Peyer's patch (tissue), 4 donors: ENCODE results near the gene DPYD. TPM values are rescaled to one million over a fixed set of nuclear protein-coding genes. Genes with fewer than 3 reads are reported as not detected.

ENCODE experiments used
- DNase-seq, 3 donors: peaks; one replicate each; pipeline ENCODE4 v3.0.0-alpha.2; 2017 to 2019
- H3K27ac ChIP-seq, 4 donors: fragments of 200-600 bp; sonication (generic); one replicate each; pipeline ENCODE4 v1.5.1; 2016 to 2019
- H3K27me3 ChIP-seq, 2 donors: fragments of 200-600 bp; sonication (generic); one replicate each; pipeline ENCODE4 v1.5.1; 2019
- H3K36me3 ChIP-seq, 3 donors: fragments of 200-600 bp; sonication (generic); one replicate each; pipeline ENCODE4 v1.5.1; 2016 to 2019
- H3K4me1 ChIP-seq, 4 donors: fragments of 200-600 bp; sonication (generic); one replicate each; pipeline ENCODE4 v1.5.1; 2016 to 2019
- H3K4me3 ChIP-seq, 4 donors: fragments of 200-600 bp; sonication (generic); 1 replicate in 3 of 4; 2 replicates in 1 of 4; pipeline ENCODE4 v1.5.1; 2016 to 2019; ENCODE audit warnings: mild to moderate bottlenecking in 1 of 4
- H3K9me3 ChIP-seq, 4 donors: fragments of 200-600 bp; sonication (generic); one replicate each; pipeline ENCODE4 v1.5.1; 2016 to 2019; ENCODE audit warnings: mild to moderate bottlenecking in 1 of 4
- POLR2A ChIP-seq, 2 donors: fragments of 450-650 bp; IDR thresholded peaks; one replicate each; pipeline ENCODE4 v1.5.1; 2017; ENCODE audit warnings: antibody characterized with exemption in 2 of 2, mild to moderate bottlenecking in 2 of 2, moderate library complexity in 2 of 2
- total RNA-seq, 4 donors: library from RNA; depleted of rRNA; stranded (reverse); fragments of >200 nt; gene quantifications; one replicate each; pipeline ENCODE4 v1.1.0, GENCODE V29; 2016
- TF ChIP-seq, protein P1 (sequence below), 6 experiments: fragments of 450-650 bp in 4 of 6; fragments of 200-600 bp in 2 of 6; sonication (generic) in 1 of 6; IDR thresholded peaks; one replicate each; pipeline ENCODE4 v1.5.1; 2017 to 2019; ENCODE audit warnings: antibody characterized with exemption in 6 of 6, mild to moderate bottlenecking in 3 of 6, moderate library complexity in 1 of 6

DPYD gene
- total RNA-seq, 4 donors from 2014 or later = 30.8 to 39.7 (median 36.4) TPM

GRCh38 chr1:97277891-97278654 is 642.8 kb downstream of the DPYD start:
- Histone ChIP-seq H3K36me3 (no peaks in the 10 kb centered on the region), H3K4me1 (no peaks in the 10 kb centered on the region), H3K27me3 (no peaks in the 10 kb centered on the region), H3K9me3 (no peaks in the 10 kb centered on the region), H3K4me3 (no peak overlapping the region), H3K27ac (peak overlapping the region in 2 of 4 donors; percentile 56 to 60)
- DNase-seq = no peak
- no peak for TF ChIP-seq POLR2A (IDR thresholded peaks at IDR 0.05)
- TF ChIP-seq, protein P1, sequence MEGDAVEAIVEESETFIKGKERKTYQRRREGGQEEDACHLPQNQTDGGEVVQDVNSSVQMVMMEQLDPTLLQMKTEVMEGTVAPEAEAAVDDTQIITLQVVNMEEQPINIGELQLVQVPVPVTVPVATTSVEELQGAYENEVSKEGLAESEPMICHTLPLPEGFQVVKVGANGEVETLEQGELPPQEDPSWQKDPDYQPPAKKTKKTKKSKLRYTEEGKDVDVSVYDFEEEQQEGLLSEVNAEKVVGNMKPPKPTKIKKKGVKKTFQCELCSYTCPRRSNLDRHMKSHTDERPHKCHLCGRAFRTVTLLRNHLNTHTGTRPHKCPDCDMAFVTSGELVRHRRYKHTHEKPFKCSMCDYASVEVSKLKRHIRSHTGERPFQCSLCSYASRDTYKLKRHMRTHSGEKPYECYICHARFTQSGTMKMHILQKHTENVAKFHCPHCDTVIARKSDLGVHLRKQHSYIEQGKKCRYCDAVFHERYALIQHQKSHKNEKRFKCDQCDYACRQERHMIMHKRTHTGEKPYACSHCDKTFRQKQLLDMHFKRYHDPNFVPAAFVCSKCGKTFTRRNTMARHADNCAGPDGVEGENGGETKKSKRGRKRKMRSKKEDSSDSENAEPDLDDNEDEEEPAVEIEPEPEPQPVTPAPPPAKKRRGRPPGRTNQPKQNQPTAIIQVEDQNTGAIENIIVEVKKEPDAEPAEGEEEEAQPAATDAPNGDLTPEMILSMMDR (IDR thresholded peaks at IDR 0.05) = no peak

GRCh38 chr1:97271916-97272788 is 648.7 kb downstream of the DPYD start:
- Histone ChIP-seq H3K4me1 (peaks cover 0 to 8% (median 0%) of the 10 kb centered on the region in 4 donors), H3K27me3 (no peaks in the 10 kb centered on the region), H3K4me3 (no peak overlapping the region), H3K9me3 (no peaks in the 10 kb centered on the region), H3K27ac (no peak overlapping the region), H3K36me3 (no peaks in the 10 kb centered on the region)
- no peak for TF ChIP-seq POLR2A (IDR thresholded peaks at IDR 0.05)
- TF ChIP-seq, protein P1 (IDR thresholded peaks at IDR 0.05) = no peak
- DNase-seq = no peak

- TF ChIP-seq, protein P1 (IDR thresholded peaks at IDR 0.05) = no peak
- no peak for TF ChIP-seq POLR2A (IDR thresholded peaks at IDR 0.05)
- H3K27me3 ChIP-seq = no peaks in the 10 kb centered on the region
- no peaks in the 10 kb centered on the region for H3K9me3 ChIP-seq
- H3K36me3 ChIP-seq = no peaks in the 10 kb centered on the region
- H3K27ac ChIP-seq = no peak overlapping the region
- DNase-seq = no peak
- H3K4me3 ChIP-seq = no peak overlapping the region
- peaks cover 0 to 8% (median 0%) of the 10 kb centered on the region in 4 donors for H3K4me1 ChIP-seq
Observed at GRCh38 chr1:97270508-97271307, 650.1 kb downstream of the DPYD start.

DNA sequence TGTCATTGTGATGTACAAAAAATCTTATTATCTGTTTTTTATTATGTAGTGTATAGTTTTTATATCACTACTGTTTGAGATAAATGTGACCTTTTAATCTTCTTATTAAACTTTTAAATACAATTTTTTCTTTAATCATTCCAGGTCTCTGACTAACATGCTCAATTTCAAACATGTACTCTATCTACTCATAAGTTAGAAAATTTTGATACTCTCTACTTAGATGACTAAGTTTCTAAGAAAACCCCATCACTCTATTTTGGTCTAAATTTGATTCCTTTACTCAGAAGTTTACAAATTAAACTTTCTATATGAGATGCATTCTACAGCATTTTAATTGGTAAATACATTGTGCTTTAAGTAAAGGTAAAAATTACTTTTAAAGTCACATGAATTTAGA is 655.2 kb downstream of the DPYD start:
- no peak for TF ChIP-seq POLR2A (IDR thresholded peaks at IDR 0.05)
- TF ChIP-seq, protein P1 (IDR thresholded peaks at IDR 0.05) = no peak
- no peak overlapping the region for H3K27ac ChIP-seq
- H3K4me3 ChIP-seq = no peak overlapping the region
- no peaks in the 10 kb centered on the region for H3K27me3 ChIP-seq
- DNase-seq = no peak
- H3K36me3 ChIP-seq = no peaks in the 10 kb centered on the region
- no peaks in the 10 kb centered on the region for H3K4me1 ChIP-seq
- no peaks in the 10 kb centered on the region for H3K9me3 ChIP-seq

DNA sequence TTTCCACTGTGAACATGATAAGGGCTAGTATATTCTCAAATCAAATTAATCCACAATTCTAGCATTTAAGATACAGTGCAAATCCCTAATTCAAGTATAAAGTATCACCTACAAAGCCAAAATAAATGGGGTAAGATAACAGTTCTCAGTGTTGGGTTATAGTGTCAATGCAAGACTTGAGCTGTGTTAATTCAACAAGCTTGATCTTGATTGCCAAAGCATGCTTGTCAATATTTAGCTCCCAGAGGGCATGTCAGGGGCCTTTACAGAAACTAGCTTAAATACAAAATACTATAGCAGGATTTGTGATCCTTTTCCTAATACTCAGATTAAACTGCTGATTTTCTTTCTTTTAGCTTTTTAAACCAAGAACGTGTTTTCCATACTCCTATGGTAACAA is 658.0 kb downstream of the DPYD start:
- H3K27ac ChIP-seq = no peak overlapping the region
- no peak for DNase-seq
- H3K4me3 ChIP-seq = no peak overlapping the region
- H3K27me3 ChIP-seq = no peaks in the 10 kb centered on the region
- no peaks in the 10 kb centered on the region for H3K36me3 ChIP-seq
- TF ChIP-seq POLR2A (IDR thresholded peaks at IDR 0.05) = no peak
- TF ChIP-seq, protein P1 (IDR thresholded peaks at IDR 0.05) = no peak
- no peaks in the 10 kb centered on the region for H3K9me3 ChIP-seq
- peaks cover 0 to 3% (median 0%) of the 10 kb centered on the region in 4 donors for H3K4me1 ChIP-seq
